Caco-2 (cell line): ENCODE data around the gene SLX4. TPM values are rescaled to one million over a fixed set of nuclear protein-coding genes. Genes with fewer than 3 reads are reported as not detected.

ENCODE experiments used
- BruUV-seq: library from RNA; stranded (reverse); fragments of 400-500 nt; replicated peaks from 2 replicates; lab custom pipeline; 2021; lab: Mats Ljungman, UMichigan
- CTCF ChIA-PET: fragments of 300-600 bp; sonication (Branson Sonifier 250); formaldehyde crosslinking; loops from one replicate; lab custom pipeline; 2022; ENCODE audit warnings: antibody characterized with exemption; lab: Charles Lee
- POLR2A ChIA-PET: fragments of 300-600 bp; sonication (Branson Sonifier 250); formaldehyde crosslinking; loops from one replicate; lab custom pipeline; 2022; ENCODE audit warnings: antibody characterized with exemption; lab: Charles Lee
- DNase-seq, 2 experiments: peaks; one replicate each; pipeline versions ENCODE4 v3.0.0 to v3.0.0-alpha.2; 2020 to 2022
- H3K27me3 ChIP-seq: replicated peaks from 2 replicates; pipeline ENCODE4 v1.6.0; 2011; ENCODE audit warnings: low read length; ENCODE audit not compliant: control insufficient read depth, insufficient read depth
- H3K36me3 ChIP-seq: 2 replicates; pipeline ENCODE4 v1.5.1; 2011; ENCODE audit warnings: low read length; ENCODE audit not compliant: control insufficient read depth, insufficient read depth
- H3K4me1 ChIP-seq: fragments of 250-450 bp; sonication (Bioruptor Pico); 2 replicates; pipeline ENCODE4 v1.5.1; 2020; ENCODE audit warnings: mild to moderate bottlenecking
- H3K4me3 ChIP-seq: 2 replicates; pipeline ENCODE4 v1.5.1; 2011; ENCODE audit warnings: low read depth, mild to moderate bottlenecking, control low read depth, low read length
- H3K9me3 ChIP-seq: fragments of 250-450 bp; sonication (Bioruptor Pico); 2 replicates; pipeline ENCODE4 v1.5.1; 2020; ENCODE audit warnings: mild to moderate bottlenecking, moderate library complexity
- H3K27ac Mint-ChIP-seq: one replicate; pipeline ENCODE4 v1.8.0; 2022; ENCODE audit warnings: mixed read lengths; ENCODE audit not compliant: unreplicated experiment
- H3K27me3 Mint-ChIP-seq: one replicate; pipeline ENCODE4 v1.8.0; 2022; ENCODE audit warnings: mixed read lengths; ENCODE audit not compliant: insufficient read depth, unreplicated experiment
- H3K36me3 Mint-ChIP-seq: one replicate; pipeline ENCODE4 v1.8.0; 2022; ENCODE audit warnings: mild to moderate bottlenecking, mixed read lengths; ENCODE audit not compliant: insufficient read depth, unreplicated experiment
- H3K4me1 Mint-ChIP-seq: one replicate; pipeline ENCODE4 v1.8.0; 2022; ENCODE audit warnings: low read depth, mixed read lengths; ENCODE audit not compliant: unreplicated experiment
- H3K4me3 Mint-ChIP-seq: one replicate; pipeline ENCODE4 v1.8.0; 2022; ENCODE audit warnings: mild to moderate bottlenecking, moderate library complexity, mixed read lengths; ENCODE audit not compliant: unreplicated experiment
- H3K9me3 Mint-ChIP-seq: one replicate; pipeline ENCODE4 v1.8.0; 2022; ENCODE audit warnings: mixed read lengths; ENCODE audit not compliant: unreplicated experiment
- intact Hi-C: fragments of 100-400 bp; cut with micrococcal nuclease; formaldehyde crosslinking; loops from one replicate; pipeline ENCODE4 v1.10.0; 2022; ENCODE audit not compliant: unreplicated experiment
- total RNA-seq: library from RNA; stranded (reverse); gene quantifications from 2 replicates; pipeline ENCODE4 v1.2.3, GENCODE V29; 2022
- TF ChIP-seq, protein P1 (sequence below), 2 experiments: fragments of 200-600 bp in 1 of 2; IDR thresholded peaks; 1 replicate in 1 of 2; 2 replicates in 1 of 2; pipeline versions ENCODE4 v1.5.1 to v1.8.0; 2011 to 2022; ENCODE audit warnings: antibody characterized with exemption in 1 of 2, control low read depth in 1 of 2, inconsistent platforms in 1 of 2, low read depth in 1 of 2, low read length in 1 of 2, mild to moderate bottlenecking in 1 of 2, moderate library complexity in 1 of 2; ENCODE audit not compliant: insufficient read depth in 1 of 2, severe bottlenecking in 1 of 2, unreplicated experiment in 1 of 2

SLX4 gene
- total RNA-seq, 1 experiment from 2014 or later, result 10.4 TPM

DNA sequence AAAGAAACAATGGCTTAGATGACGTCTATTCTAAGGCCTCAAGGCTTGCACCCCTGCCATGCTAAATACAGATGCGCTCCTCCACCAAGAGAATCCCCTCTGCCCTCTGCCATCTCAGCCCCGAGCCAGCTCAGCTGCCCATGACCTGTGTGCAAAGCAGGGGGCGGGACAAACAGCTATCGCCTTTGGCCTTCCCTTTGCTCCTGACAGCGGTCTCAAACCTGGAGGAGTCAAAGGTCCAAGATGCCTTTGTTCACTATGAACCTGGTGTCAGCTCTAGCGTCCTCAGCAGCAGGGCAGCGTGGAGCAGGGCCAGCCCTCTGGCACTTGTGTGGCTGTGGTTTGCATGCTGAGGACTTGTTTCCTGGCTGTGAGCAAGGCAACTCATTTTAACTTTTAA is 12.3 kb downstream of the SLX4 start:
- no peaks in the 10 kb centered on the region for H3K27me3 ChIP-seq
- ChIA-PET CTCF (no interaction called here), POLR2A (no interaction called here)
- Mint-ChIP-seq H3K27ac (no peak overlapping the region), H3K4me1 (no peaks in the 10 kb centered on the region), H3K9me3 (no peaks in the 10 kb centered on the region), H3K36me3 (peaks cover 9% of the 10 kb centered on the region), H3K27me3 (no peaks in the 10 kb centered on the region), H3K4me3 (no peak overlapping the region)
- no peak for DNase-seq
- H3K36me3 ChIP-seq, result no peaks in the 10 kb centered on the region
- no peaks in the 10 kb centered on the region for H3K4me1 ChIP-seq
- no TSS peak for BruUV-seq
- TF ChIP-seq, protein P1, sequence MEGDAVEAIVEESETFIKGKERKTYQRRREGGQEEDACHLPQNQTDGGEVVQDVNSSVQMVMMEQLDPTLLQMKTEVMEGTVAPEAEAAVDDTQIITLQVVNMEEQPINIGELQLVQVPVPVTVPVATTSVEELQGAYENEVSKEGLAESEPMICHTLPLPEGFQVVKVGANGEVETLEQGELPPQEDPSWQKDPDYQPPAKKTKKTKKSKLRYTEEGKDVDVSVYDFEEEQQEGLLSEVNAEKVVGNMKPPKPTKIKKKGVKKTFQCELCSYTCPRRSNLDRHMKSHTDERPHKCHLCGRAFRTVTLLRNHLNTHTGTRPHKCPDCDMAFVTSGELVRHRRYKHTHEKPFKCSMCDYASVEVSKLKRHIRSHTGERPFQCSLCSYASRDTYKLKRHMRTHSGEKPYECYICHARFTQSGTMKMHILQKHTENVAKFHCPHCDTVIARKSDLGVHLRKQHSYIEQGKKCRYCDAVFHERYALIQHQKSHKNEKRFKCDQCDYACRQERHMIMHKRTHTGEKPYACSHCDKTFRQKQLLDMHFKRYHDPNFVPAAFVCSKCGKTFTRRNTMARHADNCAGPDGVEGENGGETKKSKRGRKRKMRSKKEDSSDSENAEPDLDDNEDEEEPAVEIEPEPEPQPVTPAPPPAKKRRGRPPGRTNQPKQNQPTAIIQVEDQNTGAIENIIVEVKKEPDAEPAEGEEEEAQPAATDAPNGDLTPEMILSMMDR (IDR thresholded peaks at IDR 0.05; ENCODE audit: insufficient read depth in 1 of 2, low read depth in 1 of 2, low read length in 1 of 2, severe bottlenecking in 1 of 2, unreplicated experiment in 1 of 2), result no peak
- H3K4me3 ChIP-seq, result no peak overlapping the region
- H3K9me3 ChIP-seq, result no peaks in the 10 kb centered on the region
- intact Hi-C loops, result no loop called here

DNA sequence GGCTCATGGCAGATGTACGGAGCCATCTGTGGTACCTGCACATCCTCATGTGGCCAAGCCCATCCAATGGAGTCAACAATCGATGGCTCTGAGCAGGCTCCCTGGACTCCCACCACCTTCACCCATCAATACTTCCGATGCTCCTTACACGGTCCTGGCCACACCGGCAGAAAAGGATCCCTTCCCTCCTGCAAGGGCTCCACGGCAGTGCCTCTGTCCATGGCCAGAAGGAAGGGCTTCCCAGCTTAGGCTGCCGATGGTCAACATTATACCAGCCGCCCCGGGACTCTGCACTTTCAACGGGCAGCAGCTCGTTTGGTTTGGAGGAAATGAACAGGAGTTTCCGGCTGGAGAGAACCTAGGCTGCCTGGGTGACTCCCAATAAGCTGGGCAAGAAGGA is 13.2 kb downstream of the SLX4 start:
- H3K27ac Mint-ChIP-seq, result no peak overlapping the region
- H3K36me3 Mint-ChIP-seq, result peaks cover 9% of the 10 kb centered on the region
- no TSS peak for BruUV-seq
- Histone ChIP-seq H3K36me3 (no peaks in the 10 kb centered on the region), H3K4me3 (no peak overlapping the region), H3K4me1 (no peaks in the 10 kb centered on the region), H3K9me3 (no peaks in the 10 kb centered on the region), H3K27me3 (no peaks in the 10 kb centered on the region)
- no peaks in the 10 kb centered on the region for H3K9me3 Mint-ChIP-seq
- TF ChIP-seq, protein P1 (IDR thresholded peaks at IDR 0.05; ENCODE audit: insufficient read depth in 1 of 2, low read depth in 1 of 2, low read length in 1 of 2, severe bottlenecking in 1 of 2, unreplicated experiment in 1 of 2), result no peak
- intact Hi-C loops, result no loop called here
- no peaks in the 10 kb centered on the region for H3K27me3 Mint-ChIP-seq
- H3K4me3 Mint-ChIP-seq, result no peak overlapping the region
- no peak for DNase-seq
- no peaks in the 10 kb centered on the region for H3K4me1 Mint-ChIP-seq
- POLR2A ChIA-PET, result no interaction called here
- CTCF ChIA-PET, result no interaction called here

DNA sequence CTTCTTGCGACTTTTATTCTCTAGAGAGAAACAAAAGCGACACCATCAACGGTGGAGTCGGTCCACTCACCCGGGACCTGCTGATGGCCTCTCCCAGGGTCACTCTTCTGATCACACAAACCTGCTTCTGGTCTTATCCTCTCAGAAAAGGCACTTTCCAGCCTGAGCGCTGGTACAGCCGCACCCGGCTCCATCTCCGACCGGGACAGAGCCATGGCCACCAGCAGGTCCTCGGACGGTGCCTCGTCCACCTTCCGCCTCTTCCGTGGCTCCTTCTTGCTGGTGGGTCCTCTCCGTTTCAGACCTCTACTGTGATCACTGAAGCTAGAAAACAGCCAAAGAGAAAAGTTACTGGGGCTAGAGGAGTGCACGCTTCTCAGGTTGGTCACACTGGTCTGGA is 13.7 kb downstream of the SLX4 start:
- H3K4me3 Mint-ChIP-seq, result no peak overlapping the region
- no peaks in the 10 kb centered on the region for H3K27me3 ChIP-seq
- peaks cover 9% of the 10 kb centered on the region for H3K36me3 Mint-ChIP-seq
- H3K4me1 Mint-ChIP-seq, result no peaks in the 10 kb centered on the region
- H3K4me3 ChIP-seq, result no peak overlapping the region
- ChIA-PET CTCF (no interaction called here), POLR2A (no interaction called here)
- H3K27ac Mint-ChIP-seq, result no peak overlapping the region
- H3K27me3 Mint-ChIP-seq, result no peaks in the 10 kb centered on the region
- BruUV-seq, result no TSS peak
- TF ChIP-seq, protein P1 (IDR thresholded peaks at IDR 0.05; ENCODE audit: insufficient read depth in 1 of 2, low read depth in 1 of 2, low read length in 1 of 2, severe bottlenecking in 1 of 2, unreplicated experiment in 1 of 2), result no peak
- no peaks in the 10 kb centered on the region for H3K9me3 ChIP-seq
- intact Hi-C loops, result no loop called here
- H3K9me3 Mint-ChIP-seq, result no peaks in the 10 kb centered on the region
- DNase-seq, result no peak
- H3K4me1 ChIP-seq, result no peaks in the 10 kb centered on the region
- H3K36me3 ChIP-seq, result no peaks in the 10 kb centered on the region
